GM23338 (cell line): ENCODE results near the gene MEOX1. TPM values are rescaled to one million over a fixed set of nuclear protein-coding genes. Genes with fewer than 3 reads are reported as not detected.

ENCODE experiments used
- ATAC-seq: fragments of 200-7000 bp; cut with Tn5 transposase; 3 replicates; pipeline ENCODE4 v1.9.1; 2020
- DNase-seq: peaks from one replicate; pipeline ENCODE4 v3.0.0-alpha.2; 2015; ENCODE audit warnings: low spot score
- H2AFZ ChIP-seq: fragments of 200-600 bp; sonication (generic); 2 replicates; pipeline ENCODE4 v1.8.0; 2016; ENCODE audit warnings: antibody characterized with exemption, mild to moderate bottlenecking, moderate library complexity
- H3F3A ChIP-seq: fragments of 200-600 bp; sonication (generic); replicated peaks from 2 replicates; pipeline ENCODE4 v1.8.0; 2017; ENCODE audit warnings: antibody characterized with exemption, mixed run types, low read depth
- H3K27ac ChIP-seq: fragments of 200-600 bp; sonication (generic); 2 replicates; pipeline ENCODE4 v1.6.1; 2016; ENCODE audit warnings: low read depth
- H3K27me3 ChIP-seq: fragments of 200-600 bp; sonication (generic); 2 replicates; pipeline ENCODE4 v1.8.0; 2016; ENCODE audit warnings: mild to moderate bottlenecking, mixed run types, moderate library complexity; ENCODE audit not compliant: insufficient read depth
- H3K36me3 ChIP-seq: fragments of 200-600 bp; sonication (generic); 2 replicates; pipeline ENCODE4 v1.8.0; 2016; ENCODE audit warnings: mild to moderate bottlenecking; ENCODE audit not compliant: insufficient read depth
- H3K4me1 ChIP-seq: fragments of 200-600 bp; sonication (generic); 2 replicates; pipeline ENCODE4 v1.8.0; 2016; ENCODE audit warnings: mild to moderate bottlenecking, moderate library complexity; ENCODE audit not compliant: insufficient read depth
- H3K4me2 ChIP-seq: fragments of 200-600 bp; sonication (generic); 2 replicates; pipeline ENCODE4 v1.7.1; 2017; ENCODE audit warnings: mixed run types
- H3K4me3 ChIP-seq: fragments of 200-600 bp; sonication (generic); 2 replicates; pipeline ENCODE4 v1.6.1; 2016; ENCODE audit warnings: mixed run types
- H3K79me2 ChIP-seq: fragments of 200-600 bp; sonication (generic); replicated peaks from 2 replicates; pipeline ENCODE4 v1.8.0; 2017; ENCODE audit warnings: mild to moderate bottlenecking; ENCODE audit not compliant: insufficient read depth
- H3K9me2 ChIP-seq: fragments of 200-600 bp; sonication (generic); 2 replicates; pipeline ENCODE4 v1.8.0; 2017; ENCODE audit not compliant: insufficient read depth
- H4K20me1 ChIP-seq: fragments of 200-600 bp; sonication (generic); replicated peaks from 2 replicates; pipeline ENCODE4 v1.8.0; 2017; ENCODE audit warnings: mild to moderate bottlenecking; ENCODE audit not compliant: insufficient read depth
- H3K27ac Mint-ChIP-seq: 2 replicates; pipeline ENCODE4 v1.8.0; 2020; ENCODE audit warnings: inconsistent platforms, mild to moderate bottlenecking, moderate library complexity, mixed read lengths
- H3K27me3 Mint-ChIP-seq: 3 replicates; pipeline ENCODE4 v1.8.0; 2022; ENCODE audit warnings: low read depth, mild to moderate bottlenecking, moderate library complexity, mixed read lengths, inconsistent platforms; ENCODE audit not compliant: insufficient read depth, poor library complexity
- H3K36me3 Mint-ChIP-seq: 3 replicates; pipeline ENCODE4 v1.8.0; 2021; ENCODE audit warnings: low read depth, mild to moderate bottlenecking, inconsistent platforms, moderate library complexity, mixed read lengths
- H3K4me1 Mint-ChIP-seq: 3 replicates; pipeline ENCODE4 v1.8.0; 2020; ENCODE audit warnings: mild to moderate bottlenecking, inconsistent platforms, mixed read lengths
- H3K4me3 Mint-ChIP-seq: 3 replicates; pipeline ENCODE4 v1.8.0; 2021; ENCODE audit warnings: moderate library complexity, mild to moderate bottlenecking, inconsistent platforms, mixed read lengths
- H3K9me3 Mint-ChIP-seq: 3 replicates; pipeline ENCODE4 v1.8.0; 2020; ENCODE audit warnings: moderate library complexity, mild to moderate bottlenecking, inconsistent platforms, mixed read lengths
- CREB1 ChIP-seq: fragments of 250-450 bp; sonication (Bioruptor Pico); IDR thresholded peaks from 2 replicates; pipeline ENCODE4 v1.5.0; 2020; ENCODE audit warnings: low read depth, mild to moderate bottlenecking, moderate library complexity
- EZH2 ChIP-seq: fragments of 200-600 bp; sonication (generic); IDR thresholded peaks from one replicate; pipeline ENCODE4 v1.8.0; 2017; ENCODE audit warnings: antibody characterized with exemption, mild to moderate bottlenecking, low read depth; ENCODE audit not compliant: unreplicated experiment
- EZH2phosphoT487 ChIP-seq: fragments of 200-600 bp; sonication (generic); IDR thresholded peaks from one replicate; pipeline ENCODE4 v1.8.1; 2018; ENCODE audit warnings: antibody characterized with exemption; ENCODE audit not compliant: unreplicated experiment
- JUNB ChIP-seq: IDR thresholded peaks from one replicate; pipeline ENCODE4 v1.6.1; 2016; ENCODE audit warnings: antibody characterized with exemption; ENCODE audit not compliant: unreplicated experiment
- NANOG ChIP-seq: IDR thresholded peaks from 2 replicates; pipeline ENCODE4 v1.6.1; 2016; ENCODE audit warnings: antibody characterized with exemption, borderline replicate concordance
- POLR2AphosphoS5 ChIP-seq: IDR thresholded peaks from 2 replicates; pipeline ENCODE4 v1.6.1; 2016; ENCODE audit warnings: antibody characterized with exemption, low read depth
- STAT1 ChIP-seq: IDR thresholded peaks from one replicate; pipeline ENCODE4 v1.6.1; 2016; ENCODE audit warnings: antibody characterized with exemption; ENCODE audit not compliant: unreplicated experiment
- ZNF114 ChIP-seq: fragments of 250-450 bp; sonication (Bioruptor Pico); IDR thresholded peaks from 2 replicates; pipeline ENCODE4 v1.5.0; 2020; ENCODE audit warnings: mild to moderate bottlenecking, moderate library complexity
- ZNF331 ChIP-seq: fragments of 250-450 bp; sonication (Bioruptor Pico); IDR thresholded peaks from 2 replicates; pipeline ENCODE4 v1.5.0; 2020; ENCODE audit warnings: low read depth, mild to moderate bottlenecking, moderate library complexity
- polyA plus RNA-seq: library from polyadenylated mRNA; unstranded; fragments of >200 nt; fragmentation: Nextera tagmentation; extraction: Ambion mirVana; gene quantifications from 2 replicates; pipeline ENCODE4 v1.2.1, GENCODE V29; 2016
- total RNA-seq: library from RNA; depleted of rRNA; stranded (reverse); fragments of >200 nt; shearing (Covaris generic); gene quantifications from 2 replicates; pipeline ENCODE4 v1.2.3, GENCODE V29; 2014
- TF ChIP-seq, protein P1 (sequence below), 2 experiments: fragments of 200-600 bp in 1 of 2; sonication (generic) in 1 of 2; conservative IDR thresholded peaks; 2 replicates each; pipeline versions ENCODE4 v1.5.1 to v1.6.1; 2016 to 2017; ENCODE audit warnings: antibody characterized with exemption in 2 of 2, low read depth in 2 of 2, mild to moderate bottlenecking in 2 of 2, moderate library complexity in 1 of 2
- TF ChIP-seq, protein P2 (sequence below): IDR thresholded peaks from 2 replicates; pipeline ENCODE4 v1.6.1; 2016; ENCODE audit warnings: antibody characterized with exemption
- TF ChIP-seq, protein P3 (sequence below): IDR thresholded peaks from one replicate; pipeline ENCODE4 v1.6.1; 2018; ENCODE audit warnings: antibody characterized with exemption; ENCODE audit not compliant: unreplicated experiment

Gene MEOX1
- total and polyA plus RNA-seq, 2 experiments from 2014 or later = not detected

DNA sequence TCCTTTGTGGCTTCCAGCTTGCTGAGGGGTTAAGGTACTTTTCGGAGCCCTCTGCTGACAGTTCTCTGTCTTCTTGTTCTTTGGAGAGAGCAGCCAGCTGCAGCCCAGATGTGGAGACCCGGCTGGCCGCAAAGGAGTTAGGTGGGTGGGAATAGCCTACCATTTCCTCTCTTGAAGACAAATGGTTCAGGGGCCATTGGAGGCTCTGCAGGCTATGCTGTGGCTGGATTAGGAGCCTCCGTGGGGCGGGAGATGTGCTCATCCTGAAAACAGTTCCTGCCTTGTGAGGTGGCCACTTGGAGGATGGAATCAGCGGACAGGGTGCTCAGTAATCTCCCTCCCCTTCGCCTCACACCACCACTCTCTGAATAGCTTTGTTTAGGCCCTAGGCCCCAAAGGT is 30.3 kb downstream of the MEOX1 start (continued):
- TF ChIP-seq ZNF114 (CRISPR knock-in tag) (no peak), EZH2phosphoT487 (no peak), JUNB (no peak), ZNF331 (CRISPR knock-in tag) (no peak), NANOG (no peak), CREB1 (CRISPR knock-in tag) (no peak), STAT1 (no peak), POLR2AphosphoS5 (no peak)
- TF ChIP-seq, protein P1, sequence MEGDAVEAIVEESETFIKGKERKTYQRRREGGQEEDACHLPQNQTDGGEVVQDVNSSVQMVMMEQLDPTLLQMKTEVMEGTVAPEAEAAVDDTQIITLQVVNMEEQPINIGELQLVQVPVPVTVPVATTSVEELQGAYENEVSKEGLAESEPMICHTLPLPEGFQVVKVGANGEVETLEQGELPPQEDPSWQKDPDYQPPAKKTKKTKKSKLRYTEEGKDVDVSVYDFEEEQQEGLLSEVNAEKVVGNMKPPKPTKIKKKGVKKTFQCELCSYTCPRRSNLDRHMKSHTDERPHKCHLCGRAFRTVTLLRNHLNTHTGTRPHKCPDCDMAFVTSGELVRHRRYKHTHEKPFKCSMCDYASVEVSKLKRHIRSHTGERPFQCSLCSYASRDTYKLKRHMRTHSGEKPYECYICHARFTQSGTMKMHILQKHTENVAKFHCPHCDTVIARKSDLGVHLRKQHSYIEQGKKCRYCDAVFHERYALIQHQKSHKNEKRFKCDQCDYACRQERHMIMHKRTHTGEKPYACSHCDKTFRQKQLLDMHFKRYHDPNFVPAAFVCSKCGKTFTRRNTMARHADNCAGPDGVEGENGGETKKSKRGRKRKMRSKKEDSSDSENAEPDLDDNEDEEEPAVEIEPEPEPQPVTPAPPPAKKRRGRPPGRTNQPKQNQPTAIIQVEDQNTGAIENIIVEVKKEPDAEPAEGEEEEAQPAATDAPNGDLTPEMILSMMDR (conservative IDR thresholded peaks at IDR 0.05; ENCODE audit: low read depth in 2 of 2) = no peak
- TF ChIP-seq, protein P2, sequence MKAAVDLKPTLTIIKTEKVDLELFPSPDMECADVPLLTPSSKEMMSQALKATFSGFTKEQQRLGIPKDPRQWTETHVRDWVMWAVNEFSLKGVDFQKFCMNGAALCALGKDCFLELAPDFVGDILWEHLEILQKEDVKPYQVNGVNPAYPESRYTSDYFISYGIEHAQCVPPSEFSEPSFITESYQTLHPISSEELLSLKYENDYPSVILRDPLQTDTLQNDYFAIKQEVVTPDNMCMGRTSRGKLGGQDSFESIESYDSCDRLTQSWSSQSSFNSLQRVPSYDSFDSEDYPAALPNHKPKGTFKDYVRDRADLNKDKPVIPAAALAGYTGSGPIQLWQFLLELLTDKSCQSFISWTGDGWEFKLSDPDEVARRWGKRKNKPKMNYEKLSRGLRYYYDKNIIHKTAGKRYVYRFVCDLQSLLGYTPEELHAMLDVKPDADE = no peak

DNA sequence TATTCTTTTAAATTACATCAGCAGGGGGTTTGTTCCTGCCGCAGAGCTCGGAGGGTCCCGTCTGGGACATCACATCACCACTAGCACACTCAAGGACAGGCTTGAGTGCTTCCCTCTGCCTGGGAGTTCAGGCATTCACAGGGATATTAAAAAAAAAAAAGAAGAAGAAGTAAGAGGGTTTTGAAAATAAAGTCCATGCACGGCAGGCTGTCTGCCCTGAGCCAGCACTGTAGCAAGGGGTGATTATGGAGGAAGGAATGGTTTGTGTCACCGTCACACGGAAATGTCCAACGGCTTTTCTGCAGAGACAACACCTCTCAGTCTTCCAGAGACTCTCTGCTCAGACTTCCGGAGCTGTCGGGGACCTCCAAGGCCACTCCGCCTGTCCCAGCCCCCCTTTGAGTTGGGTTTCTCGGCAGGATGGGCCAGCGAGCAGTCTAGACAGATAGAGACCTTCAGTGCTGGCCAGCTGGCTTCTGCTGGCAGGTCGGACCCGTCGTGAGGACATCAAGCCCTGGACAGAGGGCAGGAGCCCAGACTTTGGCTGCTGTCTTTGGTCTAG is 33.6 kb downstream of the MEOX1 start:
- DNase-seq (no peak), ATAC-seq (peak; percentile 37; the same call in 2 of the 3 replicates)
- no peaks in the 10 kb centered on the region for H4K20me1 ChIP-seq
- H3K4me3 ChIP-seq = no peak overlapping the region
- H3K4me1 Mint-ChIP-seq = peaks cover 12% of the 10 kb centered on the region
- no peak overlapping the region for H3K27ac Mint-ChIP-seq
- H3K27ac ChIP-seq = no peak overlapping the region
- peaks cover 7% of the 10 kb centered on the region; the same call in 1 of the 2 replicates for H3K4me1 ChIP-seq
- H3K27me3 Mint-ChIP-seq = peaks cover 12% of the 10 kb centered on the region
- no peaks in the 10 kb centered on the region for H3K36me3 ChIP-seq
- no peaks in the 10 kb centered on the region for H3K79me2 ChIP-seq
- H3K9me3 Mint-ChIP-seq = no peaks in the 10 kb centered on the region
- H3K36me3 Mint-ChIP-seq = no peaks in the 10 kb centered on the region
- H3K4me3 Mint-ChIP-seq = no peak overlapping the region
- H3K9me2 ChIP-seq = no peaks in the 10 kb centered on the region
- H3F3A ChIP-seq = no peaks in the 10 kb centered on the region
- H3K4me2 ChIP-seq = no peak overlapping the region
- H2AFZ ChIP-seq = peak overlapping the region; percentile 4; the same call in 1 of the 2 replicates
- no peaks in the 10 kb centered on the region for H3K27me3 ChIP-seq
- TF ChIP-seq, protein P3, sequence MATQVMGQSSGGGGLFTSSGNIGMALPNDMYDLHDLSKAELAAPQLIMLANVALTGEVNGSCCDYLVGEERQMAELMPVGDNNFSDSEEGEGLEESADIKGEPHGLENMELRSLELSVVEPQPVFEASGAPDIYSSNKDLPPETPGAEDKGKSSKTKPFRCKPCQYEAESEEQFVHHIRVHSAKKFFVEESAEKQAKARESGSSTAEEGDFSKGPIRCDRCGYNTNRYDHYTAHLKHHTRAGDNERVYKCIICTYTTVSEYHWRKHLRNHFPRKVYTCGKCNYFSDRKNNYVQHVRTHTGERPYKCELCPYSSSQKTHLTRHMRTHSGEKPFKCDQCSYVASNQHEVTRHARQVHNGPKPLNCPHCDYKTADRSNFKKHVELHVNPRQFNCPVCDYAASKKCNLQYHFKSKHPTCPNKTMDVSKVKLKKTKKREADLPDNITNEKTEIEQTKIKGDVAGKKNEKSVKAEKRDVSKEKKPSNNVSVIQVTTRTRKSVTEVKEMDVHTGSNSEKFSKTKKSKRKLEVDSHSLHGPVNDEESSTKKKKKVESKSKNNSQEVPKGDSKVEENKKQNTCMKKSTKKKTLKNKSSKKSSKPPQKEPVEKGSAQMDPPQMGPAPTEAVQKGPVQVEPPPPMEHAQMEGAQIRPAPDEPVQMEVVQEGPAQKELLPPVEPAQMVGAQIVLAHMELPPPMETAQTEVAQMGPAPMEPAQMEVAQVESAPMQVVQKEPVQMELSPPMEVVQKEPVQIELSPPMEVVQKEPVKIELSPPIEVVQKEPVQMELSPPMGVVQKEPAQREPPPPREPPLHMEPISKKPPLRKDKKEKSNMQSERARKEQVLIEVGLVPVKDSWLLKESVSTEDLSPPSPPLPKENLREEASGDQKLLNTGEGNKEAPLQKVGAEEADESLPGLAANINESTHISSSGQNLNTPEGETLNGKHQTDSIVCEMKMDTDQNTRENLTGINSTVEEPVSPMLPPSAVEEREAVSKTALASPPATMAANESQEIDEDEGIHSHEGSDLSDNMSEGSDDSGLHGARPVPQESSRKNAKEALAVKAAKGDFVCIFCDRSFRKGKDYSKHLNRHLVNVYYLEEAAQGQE = no peak
- TF ChIP-seq POLR2AphosphoS5 (no peak), CREB1 (CRISPR knock-in tag) (no peak), ZNF331 (CRISPR knock-in tag) (no peak), EZH2 (no peak), ZNF114 (CRISPR knock-in tag) (no peak), STAT1 (no peak)
